Fibroblast of peridontal ligament (primary cell): Measurements from ENCODE around the gene GRHL1.
"Not testable (repeated sequence)": the region's sequence is repeated elsewhere in the genome, so short reads cannot be mapped to it uniquely, and the experiment has no call there.

Source experiments
- DNase-seq: peaks from one replicate; pipeline ENCODE4 v3.0.0-alpha.2; 2010; ENCODE audit errors: extremely low read depth

The GRHL1 gene, protein sequence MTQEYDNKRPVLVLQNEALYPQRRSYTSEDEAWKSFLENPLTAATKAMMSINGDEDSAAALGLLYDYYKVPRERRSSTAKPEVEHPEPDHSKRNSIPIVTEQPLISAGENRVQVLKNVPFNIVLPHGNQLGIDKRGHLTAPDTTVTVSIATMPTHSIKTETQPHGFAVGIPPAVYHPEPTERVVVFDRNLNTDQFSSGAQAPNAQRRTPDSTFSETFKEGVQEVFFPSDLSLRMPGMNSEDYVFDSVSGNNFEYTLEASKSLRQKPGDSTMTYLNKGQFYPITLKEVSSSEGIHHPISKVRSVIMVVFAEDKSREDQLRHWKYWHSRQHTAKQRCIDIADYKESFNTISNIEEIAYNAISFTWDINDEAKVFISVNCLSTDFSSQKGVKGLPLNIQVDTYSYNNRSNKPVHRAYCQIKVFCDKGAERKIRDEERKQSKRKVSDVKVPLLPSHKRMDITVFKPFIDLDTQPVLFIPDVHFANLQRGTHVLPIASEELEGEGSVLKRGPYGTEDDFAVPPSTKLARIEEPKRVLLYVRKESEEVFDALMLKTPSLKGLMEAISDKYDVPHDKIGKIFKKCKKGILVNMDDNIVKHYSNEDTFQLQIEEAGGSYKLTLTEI

DNA sequence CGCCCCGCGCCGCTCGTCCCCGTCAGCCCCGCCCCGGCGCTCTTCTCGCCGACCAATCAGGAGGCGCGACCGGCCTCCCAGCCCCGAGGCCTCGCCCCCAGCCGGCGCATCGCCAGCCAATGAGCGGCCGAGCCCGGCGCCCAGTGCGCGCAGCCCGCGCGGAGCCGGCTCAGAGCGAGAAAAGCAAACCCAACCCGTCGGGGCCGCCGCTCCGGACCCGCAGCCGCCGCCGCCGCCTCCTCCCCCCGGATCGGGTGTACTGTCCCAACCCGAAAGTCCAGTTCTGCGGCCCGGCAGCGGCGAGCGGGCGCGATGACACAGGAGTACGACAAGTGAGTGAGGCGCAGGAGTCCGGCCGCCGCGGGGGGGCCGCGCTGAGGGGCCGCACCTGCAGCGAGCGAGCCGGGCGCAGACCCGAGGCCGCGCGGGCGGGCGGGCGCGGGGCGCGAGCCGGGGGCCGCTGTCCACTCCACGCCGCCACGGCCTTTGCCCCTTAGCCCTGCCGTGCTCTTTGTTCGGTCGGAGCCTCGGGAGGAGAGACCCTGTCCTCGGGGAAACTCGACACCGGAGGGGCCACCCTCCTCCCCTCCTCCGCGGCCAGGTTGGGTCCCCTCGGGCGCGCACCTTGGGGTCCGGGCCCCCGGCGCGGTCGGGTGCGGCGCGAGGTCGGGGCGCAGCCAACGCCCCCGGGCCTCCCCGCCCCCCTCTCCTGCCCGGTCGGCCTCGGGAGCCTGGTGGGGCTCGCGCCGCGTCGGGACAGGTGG, at the start of gene GRHL1:
GRHL1 (plus strand) TSS at position 172 of the 764 bp plus-strand sequence; CDS start at position 313, 141 bp downstream.
- DNase-seq: peak; percentile 81

DNA sequence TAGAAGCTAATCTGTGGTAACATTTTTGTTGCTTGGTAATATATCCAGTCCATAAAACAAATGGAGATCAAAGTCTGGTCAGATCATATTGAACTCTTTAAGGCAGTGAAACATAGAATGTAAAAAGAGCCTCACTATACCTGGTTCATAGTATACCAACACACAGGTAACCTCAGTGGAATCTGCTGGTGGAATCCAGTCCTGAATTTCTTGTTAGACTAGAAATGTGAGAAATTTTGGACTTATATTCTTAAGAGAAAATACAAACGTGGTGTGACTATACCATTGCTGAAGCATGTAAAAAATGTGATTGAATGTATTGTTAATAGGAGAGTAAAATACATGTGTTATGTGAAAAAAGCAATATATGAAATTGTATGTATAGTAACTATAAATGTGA, 46.1 kb upstream of the GRHL1 start:
- no peak for DNase-seq

- no peak for DNase-seq
Measured at GRCh38 chr2:9907402-9907801, 44.1 kb upstream of the GRHL1 start.

GRCh38 chr2:9908639-9909038, 42.9 kb upstream of the GRHL1 start:
- no peak for DNase-seq

DNA sequence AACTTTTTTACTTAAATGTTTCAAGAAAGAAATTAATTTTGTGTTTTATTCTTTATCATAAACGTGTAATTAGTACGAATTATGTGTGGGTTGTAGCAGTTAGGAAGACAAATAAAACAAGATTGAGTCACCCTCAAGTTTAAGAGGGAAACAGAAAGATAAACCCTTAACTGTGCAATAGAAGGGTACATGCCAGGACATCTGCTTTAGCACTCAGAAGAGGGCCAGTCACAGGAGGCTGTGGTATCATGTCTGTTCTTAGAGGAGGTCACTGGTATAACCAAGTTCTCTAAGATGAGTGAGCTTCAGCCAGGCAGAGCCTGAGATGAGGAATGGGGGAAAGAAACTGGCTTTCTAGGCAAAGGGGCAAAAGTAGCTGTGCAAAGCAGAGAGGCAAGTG, 42.4 kb upstream of the GRHL1 start:
- peak; percentile 64 for DNase-seq

- DNase-seq: no peak
Measured at GRCh38 chr2:9910699-9911098, 40.8 kb upstream of the GRHL1 start.

GRCh38 chr2:9912468-9912867, 39.0 kb upstream of the GRHL1 start:
- DNase-seq: no peak

DNA sequence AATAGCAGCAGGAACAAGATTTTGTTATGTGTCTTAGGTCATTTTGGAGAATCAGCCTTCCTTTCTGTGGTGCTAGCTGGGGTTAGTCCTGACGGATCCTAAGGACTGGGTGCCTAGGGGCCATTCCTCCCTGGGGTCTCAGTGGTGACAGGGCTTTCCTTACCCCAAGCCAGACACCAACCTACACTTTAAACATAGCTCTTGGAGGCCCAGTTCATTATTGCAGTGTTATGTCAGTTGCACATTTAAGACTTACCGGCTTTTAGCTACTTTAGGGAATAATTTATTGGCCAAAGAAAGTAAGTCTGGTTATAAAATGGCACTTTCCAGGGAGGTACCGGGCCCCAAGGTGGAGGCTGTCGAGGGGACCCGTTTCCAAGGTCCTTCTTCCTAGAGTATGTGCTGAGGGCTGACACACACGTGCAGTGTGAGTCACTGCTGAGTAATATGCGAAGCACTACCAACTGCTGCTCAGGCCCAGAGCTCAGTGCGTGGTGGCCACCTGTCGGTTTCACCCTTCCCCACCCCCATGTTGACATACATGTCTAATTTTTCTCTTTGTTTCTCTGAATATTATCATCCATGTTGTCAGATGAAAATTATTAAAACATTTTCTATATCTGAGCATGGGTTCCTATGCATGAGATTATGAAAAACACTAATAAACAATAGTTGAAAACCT, 37.0 kb upstream of the GRHL1 start:
- DNase-seq: peak; percentile 34

DNA sequence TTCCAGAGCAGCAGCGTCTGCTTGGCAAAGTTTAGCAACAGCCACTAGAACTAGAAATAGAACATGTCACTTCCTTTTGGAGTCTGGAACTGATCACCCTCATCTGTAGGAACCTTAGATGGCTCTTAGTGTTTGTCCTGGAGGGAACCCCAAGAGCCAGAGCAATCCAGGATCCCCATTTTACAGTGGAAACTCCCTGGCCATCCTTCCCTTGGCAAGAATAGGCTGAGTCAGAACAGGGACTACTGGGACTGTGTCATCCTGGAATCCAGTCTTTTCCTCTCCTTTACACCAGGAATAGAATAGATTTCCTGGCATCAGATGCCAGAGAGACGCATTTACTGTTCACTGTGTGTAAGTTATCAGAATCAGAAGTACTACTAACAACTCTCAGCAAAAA, 33.2 kb upstream of the GRHL1 start:
- DNase-seq: peak; percentile 23

- DNase-seq: peak; percentile 16
Measured at GRCh38 chr2:9919512-9919911, 32.0 kb upstream of the GRHL1 start.

GRCh38 chr2:9927020-9927419, 24.5 kb upstream of the GRHL1 start:
- not testable (repeated sequence) for DNase-seq

DNA sequence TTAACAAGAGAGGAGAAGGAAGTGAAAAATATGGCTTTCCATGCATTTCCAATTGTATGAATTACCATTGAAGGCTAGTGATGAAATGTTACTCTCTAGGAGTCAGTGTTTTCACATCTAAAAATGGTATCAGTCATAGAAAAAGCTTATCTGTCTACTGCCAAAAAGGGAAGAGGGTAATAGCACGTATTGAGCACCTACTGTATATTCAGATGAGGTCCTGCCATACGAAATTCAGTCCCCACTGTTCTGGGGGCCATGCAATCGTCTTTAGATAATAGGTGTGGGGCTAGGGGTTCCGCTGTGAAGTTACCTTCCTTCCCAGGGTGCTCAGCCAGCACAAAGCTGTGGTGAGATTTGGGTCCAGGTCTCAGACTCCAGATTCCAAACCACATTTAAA, 14.2 kb upstream of the GRHL1 start:
- DNase-seq: no peak

DNA sequence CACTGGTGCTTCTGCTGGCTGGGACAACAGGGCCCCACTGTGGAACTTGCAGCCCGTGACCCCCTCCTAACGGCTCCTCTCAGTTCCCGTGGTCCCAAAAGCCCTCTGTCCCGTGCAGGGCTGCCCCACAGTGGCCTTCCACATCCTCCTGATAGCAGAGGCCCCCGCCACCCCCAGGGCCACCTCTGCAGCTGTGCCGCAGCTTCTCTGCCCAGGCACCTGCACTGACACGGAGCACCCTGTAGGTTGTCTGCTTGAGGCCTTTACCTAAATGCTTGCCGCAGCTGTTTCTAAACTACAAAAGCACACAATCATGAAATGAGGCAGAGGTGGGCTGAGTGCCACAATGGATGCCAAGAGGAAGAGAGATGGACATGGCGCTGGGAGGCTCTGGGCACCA, 13.5 kb upstream of the GRHL1 start:
- DNase-seq: no peak

GRCh38 chr2:9939587-9940485, 11.7 kb upstream of the GRHL1 start:
- DNase-seq: no peak

- DNase-seq: peak; percentile 85
Measured at GRCh38 chr2:9941196-9941995, 10.1 kb upstream of the GRHL1 start.

GRCh38 chr2:9941996-9942390, 9.5 kb upstream of the GRHL1 start:
- DNase-seq: no peak

GRCh38 chr2:9944330-9944758, 7.1 kb upstream of the GRHL1 start:
- DNase-seq: no peak

- no peak for DNase-seq
Measured at GRCh38 chr2:9945596-9945995, 5.9 kb upstream of the GRHL1 start.

DNA sequence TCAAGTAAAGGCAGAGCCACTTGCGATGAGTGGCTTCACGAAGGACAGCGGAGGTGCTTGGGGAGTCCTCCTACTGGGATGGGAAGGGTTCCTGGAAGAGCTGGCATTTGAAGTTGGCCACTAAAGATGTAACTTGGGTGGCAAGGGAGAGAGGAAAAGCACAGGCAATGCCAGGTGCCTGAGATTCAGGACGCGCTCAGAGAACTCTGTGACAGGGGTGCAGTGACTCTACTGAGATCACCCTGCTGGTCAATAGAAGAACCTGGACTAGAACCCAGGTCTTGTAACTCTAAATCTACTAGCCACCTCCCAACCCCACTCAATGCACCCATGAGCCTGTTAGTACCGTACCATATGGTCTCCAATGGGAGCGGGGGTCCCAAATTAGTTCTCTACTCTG, 5.4 kb upstream of the GRHL1 start:
- no peak for DNase-seq

DNA sequence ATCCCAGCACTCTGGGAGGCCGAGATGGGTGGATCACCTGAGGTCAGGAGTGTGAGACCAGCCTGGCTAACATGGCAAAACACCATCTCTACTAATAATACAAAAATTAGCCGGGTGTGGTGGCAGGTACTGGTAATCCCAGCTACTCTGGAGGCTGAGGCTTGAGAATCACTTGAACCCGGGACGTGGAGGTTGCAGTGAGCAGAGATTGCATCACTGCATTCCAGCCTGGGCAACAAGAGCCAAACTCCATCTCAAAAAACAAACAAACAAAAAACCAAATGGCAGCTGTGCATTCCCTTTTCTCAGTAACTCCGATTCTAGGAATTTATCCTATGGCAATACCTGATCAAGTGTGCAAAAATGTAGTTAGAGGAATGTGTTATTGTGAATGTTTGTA, 4.7 kb upstream of the GRHL1 start:
- no peak for DNase-seq
